Upper lobe of left lung (tissue), 4 donors: ENCODE results near the gene TTC7B.

Experiments used
- CTCF ChIP-seq, 6 experiments: fragments of 450-650 bp in 4 of 6; fragments of 200-600 bp in 2 of 6; sonication (generic) in 2 of 6; IDR thresholded peaks; one replicate each; pipeline ENCODE4 v1.5.1; 2016 to 2019; ENCODE audit warnings: antibody characterized with exemption in 6 of 6
- EP300 ChIP-seq, 4 donors: sonication (generic); formaldehyde crosslinking; IDR thresholded peaks; one replicate each; pipeline ENCODE4 v1.5.1; 2017; ENCODE audit warnings: antibody characterized with exemption in 4 of 4, control low read depth in 2 of 4
- POLR2A ChIP-seq, 4 donors: fragments of 450-650 bp; IDR thresholded peaks; one replicate each; pipeline ENCODE4 v1.5.1; 2016 to 2017; ENCODE audit warnings: antibody characterized with exemption in 4 of 4, mild to moderate bottlenecking in 2 of 4
- POLR2AphosphoS5 ChIP-seq, 2 donors: sonication (generic); formaldehyde crosslinking; IDR thresholded peaks; one replicate each; pipeline ENCODE4 v1.5.1; 2017; ENCODE audit warnings: antibody characterized with exemption in 2 of 2

- no peak for TF ChIP-seq CTCF (IDR thresholded peaks at IDR 0.05)
- TF ChIP-seq POLR2A (IDR thresholded peaks at IDR 0.05) = no peak
- no peak for TF ChIP-seq EP300 (IDR thresholded peaks at IDR 0.05)
- TF ChIP-seq POLR2AphosphoS5 (IDR thresholded peaks at IDR 0.05) = no peak
Observed at GRCh38 chr14:90655829-90656228, 160.4 kb downstream of the TTC7B start.
